Endothelial cell of umbilical vein (primary cell): ENCODE results near the gene TAF4B.

Source experiments
- EZH2 ChIP-seq: IDR thresholded peaks from 2 replicates; pipeline ENCODE4 v1.6.1; 2012; ENCODE audit warnings: borderline replicate concordance, low read depth, mild to moderate bottlenecking, moderate library complexity, low read length, inconsistent platforms; ENCODE audit not compliant: severe bottlenecking
- POLR2A ChIP-seq: IDR thresholded peaks from 2 replicates; pipeline ENCODE4 v1.6.1; 2012; ENCODE audit warnings: low read depth, mild to moderate bottlenecking, control low read depth, low read length
- POLR2AphosphoS5 ChIP-seq: IDR thresholded peaks from 2 replicates; pipeline ENCODE4 v1.6.1; 2012; ENCODE audit warnings: low read depth, mild to moderate bottlenecking, control low read depth, low read length, moderate library complexity; ENCODE audit not compliant: insufficient read depth
- TF ChIP-seq, protein P1 (sequence below), 2 donors: IDR thresholded peaks; 1 replicate in 1 of 2; 2 replicates in 1 of 2; pipeline ENCODE4 v1.5.1; 2011; ENCODE audit warnings: low read length in 2 of 2, mild to moderate bottlenecking in 2 of 2, moderate library complexity in 2 of 2, control low read depth in 1 of 2, inconsistent platforms in 1 of 2, low read depth in 1 of 2; ENCODE audit not compliant: insufficient read depth in 1 of 2; ENCODE audit errors: extremely low read depth in 1 of 2

DNA sequence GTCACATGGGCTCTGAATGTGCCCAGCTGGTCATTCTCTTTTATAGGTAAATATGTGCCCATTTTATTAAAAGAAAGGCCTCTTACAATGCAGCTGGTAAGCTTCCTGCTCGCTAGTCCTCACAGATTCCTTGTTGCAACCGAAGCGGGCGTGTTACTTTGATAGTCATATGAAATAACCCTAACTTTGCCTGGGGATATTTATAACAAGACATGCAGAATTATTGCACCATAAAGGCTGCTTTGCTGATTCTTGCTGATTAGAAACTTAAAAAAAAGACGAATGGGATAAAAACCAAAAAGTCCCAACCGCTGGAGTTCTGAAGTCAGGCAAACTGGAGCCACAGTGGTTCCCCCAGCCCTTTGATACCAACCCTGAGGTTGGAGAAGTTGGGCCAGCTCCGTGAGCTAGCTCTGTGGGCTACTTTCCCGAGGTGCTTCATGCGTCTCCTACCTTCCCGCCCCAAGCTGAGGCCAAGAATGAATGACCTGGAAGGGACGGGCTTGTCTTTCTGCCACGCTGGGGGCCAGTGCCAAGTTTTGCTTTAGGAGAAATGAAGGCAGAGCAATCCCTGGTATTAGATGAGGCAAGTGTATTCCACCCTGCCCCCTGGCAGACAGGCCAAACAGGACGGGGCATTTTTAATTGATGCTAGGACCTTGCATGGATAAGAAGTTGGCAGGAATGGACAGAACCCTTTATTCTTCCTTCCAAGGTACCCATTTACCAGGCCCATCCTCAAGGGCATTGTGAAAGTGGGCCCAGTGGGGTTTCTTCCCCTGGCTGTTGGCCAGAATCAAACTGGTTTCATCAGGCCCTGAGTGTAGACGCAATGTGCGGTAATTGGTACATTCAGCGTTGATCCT is 181.7 kb downstream of the TAF4B start:
- TF ChIP-seq, protein P1, sequence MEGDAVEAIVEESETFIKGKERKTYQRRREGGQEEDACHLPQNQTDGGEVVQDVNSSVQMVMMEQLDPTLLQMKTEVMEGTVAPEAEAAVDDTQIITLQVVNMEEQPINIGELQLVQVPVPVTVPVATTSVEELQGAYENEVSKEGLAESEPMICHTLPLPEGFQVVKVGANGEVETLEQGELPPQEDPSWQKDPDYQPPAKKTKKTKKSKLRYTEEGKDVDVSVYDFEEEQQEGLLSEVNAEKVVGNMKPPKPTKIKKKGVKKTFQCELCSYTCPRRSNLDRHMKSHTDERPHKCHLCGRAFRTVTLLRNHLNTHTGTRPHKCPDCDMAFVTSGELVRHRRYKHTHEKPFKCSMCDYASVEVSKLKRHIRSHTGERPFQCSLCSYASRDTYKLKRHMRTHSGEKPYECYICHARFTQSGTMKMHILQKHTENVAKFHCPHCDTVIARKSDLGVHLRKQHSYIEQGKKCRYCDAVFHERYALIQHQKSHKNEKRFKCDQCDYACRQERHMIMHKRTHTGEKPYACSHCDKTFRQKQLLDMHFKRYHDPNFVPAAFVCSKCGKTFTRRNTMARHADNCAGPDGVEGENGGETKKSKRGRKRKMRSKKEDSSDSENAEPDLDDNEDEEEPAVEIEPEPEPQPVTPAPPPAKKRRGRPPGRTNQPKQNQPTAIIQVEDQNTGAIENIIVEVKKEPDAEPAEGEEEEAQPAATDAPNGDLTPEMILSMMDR (IDR thresholded peaks at IDR 0.05; ENCODE audit: extremely low read depth in 1 of 2, insufficient read depth in 1 of 2, low read depth in 1 of 2, low read length in 2 of 2) = no peak
- no peak for TF ChIP-seq POLR2A
- no peak for TF ChIP-seq EZH2
- TF ChIP-seq POLR2AphosphoS5 = no peak
